ENCODE measurements around the gene SPSB1.

DNA sequence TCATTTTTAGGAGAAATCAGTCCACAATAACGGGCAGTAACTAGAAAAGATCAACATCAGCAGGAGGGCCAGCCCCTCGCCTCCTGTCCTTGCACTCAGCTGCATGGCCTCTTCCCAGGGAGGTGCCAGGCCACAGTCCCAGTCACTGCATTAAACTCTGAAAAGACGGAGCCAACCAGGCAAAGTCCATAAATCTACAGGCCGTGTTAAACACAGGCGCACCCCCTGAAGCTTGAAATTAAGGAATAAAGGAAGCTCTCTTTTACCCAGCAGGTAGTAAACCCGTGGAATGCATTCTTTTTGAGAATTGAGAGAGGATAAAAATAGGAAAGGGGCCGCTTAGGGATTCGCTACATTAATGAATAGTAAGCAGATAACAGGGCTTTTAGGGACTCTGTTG, 39.7 kb upstream of the SPSB1 start:
- TF ChIP-seq, protein P1, sequence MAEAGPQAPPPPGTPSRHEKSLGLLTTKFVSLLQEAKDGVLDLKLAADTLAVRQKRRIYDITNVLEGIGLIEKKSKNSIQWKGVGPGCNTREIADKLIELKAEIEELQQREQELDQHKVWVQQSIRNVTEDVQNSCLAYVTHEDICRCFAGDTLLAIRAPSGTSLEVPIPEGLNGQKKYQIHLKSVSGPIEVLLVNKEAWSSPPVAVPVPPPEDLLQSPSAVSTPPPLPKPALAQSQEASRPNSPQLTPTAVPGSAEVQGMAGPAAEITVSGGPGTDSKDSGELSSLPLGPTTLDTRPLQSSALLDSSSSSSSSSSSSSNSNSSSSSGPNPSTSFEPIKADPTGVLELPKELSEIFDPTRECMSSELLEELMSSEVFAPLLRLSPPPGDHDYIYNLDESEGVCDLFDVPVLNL (CRISPR knock-in tag; IDR thresholded peaks at IDR 0.05; ENCODE audit: borderline replicate concordance, low read depth): no peak
- TF ChIP-seq CTCF (IDR thresholded peaks at IDR 0.05) (no peak), NFYB (CRISPR knock-in tag; conservative IDR thresholded peaks at IDR 0.05; ENCODE audit: low read depth) (no peak), RELA (CRISPR knock-in tag; IDR thresholded peaks at IDR 0.05; ENCODE audit: borderline replicate concordance) (no peak), ZNF423 (CRISPR knock-in tag; IDR thresholded peaks at IDR 0.05) (no peak), NR2C2 (CRISPR knock-in tag; IDR thresholded peaks at IDR 0.05) (no peak), E2F1 (CRISPR knock-in tag; IDR thresholded peaks at IDR 0.05) (no peak)
